Gastroesophageal sphincter (tissue), 3 donors: ENCODE results near the gene H19.

Source experiments
- POLR2AphosphoS5 ChIP-seq: sonication (generic); formaldehyde crosslinking; IDR thresholded peaks from one replicate; pipeline ENCODE4 v1.6.1; 2017; ENCODE audit warnings: antibody characterized with exemption
- TF ChIP-seq, protein P1 (sequence below), 4 experiments: fragments of 200-600 bp in 2 of 4; fragments of 450-650 bp in 2 of 4; sonication (generic) in 1 of 4; IDR thresholded peaks; one replicate each; pipeline ENCODE4 v1.5.1; 2017 to 2019; ENCODE audit warnings: antibody characterized with exemption in 4 of 4, mild to moderate bottlenecking in 2 of 4, moderate library complexity in 2 of 4

DNA sequence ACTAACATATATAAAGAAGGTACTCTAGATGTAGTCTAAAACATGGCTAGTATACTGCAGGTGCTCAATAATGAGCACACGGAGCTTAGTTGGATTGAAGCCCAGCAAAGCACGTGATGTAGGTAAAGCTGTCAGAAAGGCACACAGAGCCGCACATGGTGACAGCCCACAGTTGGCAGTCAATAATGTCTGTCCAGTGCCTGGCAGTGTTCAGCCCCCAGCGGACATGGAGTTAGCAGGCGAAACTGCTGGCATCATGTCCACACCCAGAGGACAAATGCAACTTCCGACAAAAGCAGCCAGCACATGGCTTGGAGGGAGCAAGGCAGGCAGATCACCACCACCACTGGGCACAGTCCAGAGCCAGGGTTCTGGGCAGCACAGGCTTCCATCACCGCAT lies 43.5 kb upstream of the H19 start:
- TF ChIP-seq, protein P1, sequence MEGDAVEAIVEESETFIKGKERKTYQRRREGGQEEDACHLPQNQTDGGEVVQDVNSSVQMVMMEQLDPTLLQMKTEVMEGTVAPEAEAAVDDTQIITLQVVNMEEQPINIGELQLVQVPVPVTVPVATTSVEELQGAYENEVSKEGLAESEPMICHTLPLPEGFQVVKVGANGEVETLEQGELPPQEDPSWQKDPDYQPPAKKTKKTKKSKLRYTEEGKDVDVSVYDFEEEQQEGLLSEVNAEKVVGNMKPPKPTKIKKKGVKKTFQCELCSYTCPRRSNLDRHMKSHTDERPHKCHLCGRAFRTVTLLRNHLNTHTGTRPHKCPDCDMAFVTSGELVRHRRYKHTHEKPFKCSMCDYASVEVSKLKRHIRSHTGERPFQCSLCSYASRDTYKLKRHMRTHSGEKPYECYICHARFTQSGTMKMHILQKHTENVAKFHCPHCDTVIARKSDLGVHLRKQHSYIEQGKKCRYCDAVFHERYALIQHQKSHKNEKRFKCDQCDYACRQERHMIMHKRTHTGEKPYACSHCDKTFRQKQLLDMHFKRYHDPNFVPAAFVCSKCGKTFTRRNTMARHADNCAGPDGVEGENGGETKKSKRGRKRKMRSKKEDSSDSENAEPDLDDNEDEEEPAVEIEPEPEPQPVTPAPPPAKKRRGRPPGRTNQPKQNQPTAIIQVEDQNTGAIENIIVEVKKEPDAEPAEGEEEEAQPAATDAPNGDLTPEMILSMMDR (IDR thresholded peaks at IDR 0.05) = no peak
- no peak for TF ChIP-seq POLR2AphosphoS5
